GM23338 (cell line): ENCODE measurements around the gene CUEDC2. TPM values are rescaled to one million over a fixed set of nuclear protein-coding genes. Genes with fewer than 3 reads are reported as not detected.

Source experiments
- ATAC-seq: fragments of 200-7000 bp; cut with Tn5 transposase; 3 replicates; pipeline ENCODE4 v1.9.1; 2020
- DNase-seq: peaks from one replicate; pipeline ENCODE4 v3.0.0-alpha.2; 2015; ENCODE audit warnings: low spot score
- H2AFZ ChIP-seq: fragments of 200-600 bp; sonication (generic); 2 replicates; pipeline ENCODE4 v1.8.0; 2016; ENCODE audit warnings: antibody characterized with exemption, mild to moderate bottlenecking, moderate library complexity
- H3F3A ChIP-seq: fragments of 200-600 bp; sonication (generic); replicated peaks from 2 replicates; pipeline ENCODE4 v1.8.0; 2017; ENCODE audit warnings: antibody characterized with exemption, mixed run types, low read depth
- H3K27ac ChIP-seq: fragments of 200-600 bp; sonication (generic); 2 replicates; pipeline ENCODE4 v1.6.1; 2016; ENCODE audit warnings: low read depth
- H3K27me3 ChIP-seq: fragments of 200-600 bp; sonication (generic); 2 replicates; pipeline ENCODE4 v1.8.0; 2016; ENCODE audit warnings: mild to moderate bottlenecking, mixed run types, moderate library complexity; ENCODE audit not compliant: insufficient read depth
- H3K36me3 ChIP-seq: fragments of 200-600 bp; sonication (generic); 2 replicates; pipeline ENCODE4 v1.8.0; 2016; ENCODE audit warnings: mild to moderate bottlenecking; ENCODE audit not compliant: insufficient read depth
- H3K4me1 ChIP-seq: fragments of 200-600 bp; sonication (generic); 2 replicates; pipeline ENCODE4 v1.8.0; 2016; ENCODE audit warnings: mild to moderate bottlenecking, moderate library complexity; ENCODE audit not compliant: insufficient read depth
- H3K4me2 ChIP-seq: fragments of 200-600 bp; sonication (generic); 2 replicates; pipeline ENCODE4 v1.7.1; 2017; ENCODE audit warnings: mixed run types
- H3K4me3 ChIP-seq: fragments of 200-600 bp; sonication (generic); 2 replicates; pipeline ENCODE4 v1.6.1; 2016; ENCODE audit warnings: mixed run types
- H3K79me2 ChIP-seq: fragments of 200-600 bp; sonication (generic); replicated peaks from 2 replicates; pipeline ENCODE4 v1.8.0; 2017; ENCODE audit warnings: mild to moderate bottlenecking; ENCODE audit not compliant: insufficient read depth
- H3K9me2 ChIP-seq: fragments of 200-600 bp; sonication (generic); 2 replicates; pipeline ENCODE4 v1.8.0; 2017; ENCODE audit not compliant: insufficient read depth
- H4K20me1 ChIP-seq: fragments of 200-600 bp; sonication (generic); replicated peaks from 2 replicates; pipeline ENCODE4 v1.8.0; 2017; ENCODE audit warnings: mild to moderate bottlenecking; ENCODE audit not compliant: insufficient read depth
- H3K27ac Mint-ChIP-seq: 2 replicates; pipeline ENCODE4 v1.8.0; 2020; ENCODE audit warnings: inconsistent platforms, mild to moderate bottlenecking, moderate library complexity, mixed read lengths
- H3K27me3 Mint-ChIP-seq: 3 replicates; pipeline ENCODE4 v1.8.0; 2022; ENCODE audit warnings: low read depth, mild to moderate bottlenecking, moderate library complexity, mixed read lengths, inconsistent platforms; ENCODE audit not compliant: insufficient read depth, poor library complexity
- H3K36me3 Mint-ChIP-seq: 3 replicates; pipeline ENCODE4 v1.8.0; 2021; ENCODE audit warnings: low read depth, mild to moderate bottlenecking, inconsistent platforms, moderate library complexity, mixed read lengths
- H3K4me1 Mint-ChIP-seq: 3 replicates; pipeline ENCODE4 v1.8.0; 2020; ENCODE audit warnings: mild to moderate bottlenecking, inconsistent platforms, mixed read lengths
- H3K4me3 Mint-ChIP-seq: 3 replicates; pipeline ENCODE4 v1.8.0; 2021; ENCODE audit warnings: moderate library complexity, mild to moderate bottlenecking, inconsistent platforms, mixed read lengths
- H3K9me3 Mint-ChIP-seq: 3 replicates; pipeline ENCODE4 v1.8.0; 2020; ENCODE audit warnings: moderate library complexity, mild to moderate bottlenecking, inconsistent platforms, mixed read lengths
- CREB1 ChIP-seq: fragments of 250-450 bp; sonication (Bioruptor Pico); IDR thresholded peaks from 2 replicates; pipeline ENCODE4 v1.5.0; 2020; ENCODE audit warnings: low read depth, mild to moderate bottlenecking, moderate library complexity
- CTCF ChIP-seq, 2 experiments: fragments of 200-600 bp in 1 of 2; sonication (generic) in 1 of 2; conservative IDR thresholded peaks; 2 replicates each; pipeline versions ENCODE4 v1.5.1 to v1.6.1; 2016 to 2017; ENCODE audit warnings: antibody characterized with exemption in 2 of 2, low read depth in 2 of 2, mild to moderate bottlenecking in 2 of 2, moderate library complexity in 1 of 2
- EZH2 ChIP-seq: fragments of 200-600 bp; sonication (generic); IDR thresholded peaks from one replicate; pipeline ENCODE4 v1.8.0; 2017; ENCODE audit warnings: antibody characterized with exemption, mild to moderate bottlenecking, low read depth; ENCODE audit not compliant: unreplicated experiment
- EZH2phosphoT487 ChIP-seq: fragments of 200-600 bp; sonication (generic); IDR thresholded peaks from one replicate; pipeline ENCODE4 v1.8.1; 2018; ENCODE audit warnings: antibody characterized with exemption; ENCODE audit not compliant: unreplicated experiment
- JUNB ChIP-seq: IDR thresholded peaks from one replicate; pipeline ENCODE4 v1.6.1; 2016; ENCODE audit warnings: antibody characterized with exemption; ENCODE audit not compliant: unreplicated experiment
- NANOG ChIP-seq: IDR thresholded peaks from 2 replicates; pipeline ENCODE4 v1.6.1; 2016; ENCODE audit warnings: antibody characterized with exemption, borderline replicate concordance
- POLR2AphosphoS5 ChIP-seq: IDR thresholded peaks from 2 replicates; pipeline ENCODE4 v1.6.1; 2016; ENCODE audit warnings: antibody characterized with exemption, low read depth
- REST ChIP-seq: IDR thresholded peaks from one replicate; pipeline ENCODE4 v1.6.1; 2018; ENCODE audit warnings: antibody characterized with exemption; ENCODE audit not compliant: unreplicated experiment
- ZNF114 ChIP-seq: fragments of 250-450 bp; sonication (Bioruptor Pico); IDR thresholded peaks from 2 replicates; pipeline ENCODE4 v1.5.0; 2020; ENCODE audit warnings: mild to moderate bottlenecking, moderate library complexity
- ZNF331 ChIP-seq: fragments of 250-450 bp; sonication (Bioruptor Pico); IDR thresholded peaks from 2 replicates; pipeline ENCODE4 v1.5.0; 2020; ENCODE audit warnings: low read depth, mild to moderate bottlenecking, moderate library complexity
- ZNF462 ChIP-seq: fragments of 250-450 bp; sonication (Bioruptor Pico); IDR thresholded peaks from 2 replicates; pipeline ENCODE4 v1.5.0; 2020; ENCODE audit warnings: mild to moderate bottlenecking, moderate library complexity
- polyA plus RNA-seq: library from polyadenylated mRNA; unstranded; fragments of >200 nt; fragmentation: Nextera tagmentation; extraction: Ambion mirVana; gene quantifications from 2 replicates; pipeline ENCODE4 v1.2.1, GENCODE V29; 2016
- total RNA-seq: library from RNA; depleted of rRNA; stranded (reverse); fragments of >200 nt; shearing (Covaris generic); gene quantifications from 2 replicates; pipeline ENCODE4 v1.2.3, GENCODE V29; 2014

CUEDC2 gene
- total and polyA plus RNA-seq, 2 experiments from 2014 or later, result 39.2 to 47.3 TPM

GRCh38 chr10:102412293-102412692 is 20.1 kb downstream of the CUEDC2 start:
- peaks cover 34% of the 10 kb centered on the region for H3K4me1 Mint-ChIP-seq
- H3K9me2 ChIP-seq, result no peaks in the 10 kb centered on the region
- H3K4me1 ChIP-seq, result peaks cover 16% of the 10 kb centered on the region
- no peaks in the 10 kb centered on the region for H3K36me3 ChIP-seq
- ATAC-seq (no peak), DNase-seq (no peak)
- no peak overlapping the region for H2AFZ ChIP-seq
- no peaks in the 10 kb centered on the region for H3K9me3 Mint-ChIP-seq
- no peak overlapping the region for H3K4me3 Mint-ChIP-seq
- H3K27me3 Mint-ChIP-seq, result peaks cover 52% of the 10 kb centered on the region
- peaks cover 7% of the 10 kb centered on the region for H3F3A ChIP-seq
- H3K36me3 Mint-ChIP-seq, result peaks cover 2% of the 10 kb centered on the region; the same call in 1 of the 3 replicates
- H3K79me2 ChIP-seq, result no peaks in the 10 kb centered on the region
- H3K4me2 ChIP-seq, result no peak overlapping the region
- no peak overlapping the region for H3K27ac ChIP-seq
- H3K27ac Mint-ChIP-seq, result no peak overlapping the region
- H4K20me1 ChIP-seq, result no peaks in the 10 kb centered on the region
- TF ChIP-seq POLR2AphosphoS5, result no peak
- TF ChIP-seq ZNF331, result no peak
- no peak for TF ChIP-seq EZH2
- TF ChIP-seq JUNB, result no peak
- no peak for TF ChIP-seq NANOG
- TF ChIP-seq REST, result no peak
- TF ChIP-seq EZH2phosphoT487, result no peak
- TF ChIP-seq ZNF114 (CRISPR knock-in tag), result no peak
- TF ChIP-seq CTCF (conservative IDR thresholded peaks at IDR 0.05; ENCODE audit: low read depth in 2 of 2), result no peak
- TF ChIP-seq CREB1 (CRISPR knock-in tag), result no peak
- no peak for TF ChIP-seq ZNF462
- H3K27me3 ChIP-seq, result peaks cover 49% of the 10 kb centered on the region
- H3K4me3 ChIP-seq, result no peak overlapping the region
